Caco-2 (cell line): ENCODE results near the gene SLC1A7. TPM values are rescaled to one million over a fixed set of nuclear protein-coding genes. Genes with fewer than 3 reads are reported as not detected.

Experiments
- BruUV-seq: library from RNA; stranded (reverse); fragments of 400-500 nt; replicated peaks from 2 replicates; lab custom pipeline; 2021; lab: Mats Ljungman, UMichigan
- CTCF ChIA-PET: fragments of 300-600 bp; sonication (Branson Sonifier 250); formaldehyde crosslinking; loops from one replicate; lab custom pipeline; 2022; ENCODE audit warnings: antibody characterized with exemption; lab: Charles Lee
- POLR2A ChIA-PET: fragments of 300-600 bp; sonication (Branson Sonifier 250); formaldehyde crosslinking; loops from one replicate; lab custom pipeline; 2022; ENCODE audit warnings: antibody characterized with exemption; lab: Charles Lee
- DNase-seq, 2 experiments: peaks; one replicate each; pipeline versions ENCODE4 v3.0.0 to v3.0.0-alpha.2; 2020 to 2022
- H3K27me3 ChIP-seq: replicated peaks from 2 replicates; pipeline ENCODE4 v1.6.0; 2011; ENCODE audit warnings: low read length; ENCODE audit not compliant: control insufficient read depth, insufficient read depth
- H3K36me3 ChIP-seq: 2 replicates; pipeline ENCODE4 v1.5.1; 2011; ENCODE audit warnings: low read length; ENCODE audit not compliant: control insufficient read depth, insufficient read depth
- H3K4me1 ChIP-seq: fragments of 250-450 bp; sonication (Bioruptor Pico); 2 replicates; pipeline ENCODE4 v1.5.1; 2020; ENCODE audit warnings: mild to moderate bottlenecking
- H3K4me3 ChIP-seq: 2 replicates; pipeline ENCODE4 v1.5.1; 2011; ENCODE audit warnings: low read depth, mild to moderate bottlenecking, control low read depth, low read length
- H3K9me3 ChIP-seq: fragments of 250-450 bp; sonication (Bioruptor Pico); 2 replicates; pipeline ENCODE4 v1.5.1; 2020; ENCODE audit warnings: mild to moderate bottlenecking, moderate library complexity
- H3K27ac Mint-ChIP-seq: one replicate; pipeline ENCODE4 v1.8.0; 2022; ENCODE audit warnings: mixed read lengths; ENCODE audit not compliant: unreplicated experiment
- H3K27me3 Mint-ChIP-seq: one replicate; pipeline ENCODE4 v1.8.0; 2022; ENCODE audit warnings: mixed read lengths; ENCODE audit not compliant: insufficient read depth, unreplicated experiment
- H3K36me3 Mint-ChIP-seq: one replicate; pipeline ENCODE4 v1.8.0; 2022; ENCODE audit warnings: mild to moderate bottlenecking, mixed read lengths; ENCODE audit not compliant: insufficient read depth, unreplicated experiment
- H3K4me1 Mint-ChIP-seq: one replicate; pipeline ENCODE4 v1.8.0; 2022; ENCODE audit warnings: low read depth, mixed read lengths; ENCODE audit not compliant: unreplicated experiment
- H3K4me3 Mint-ChIP-seq: one replicate; pipeline ENCODE4 v1.8.0; 2022; ENCODE audit warnings: mild to moderate bottlenecking, moderate library complexity, mixed read lengths; ENCODE audit not compliant: unreplicated experiment
- H3K9me3 Mint-ChIP-seq: one replicate; pipeline ENCODE4 v1.8.0; 2022; ENCODE audit warnings: mixed read lengths; ENCODE audit not compliant: unreplicated experiment
- CTCF ChIP-seq, 2 experiments: fragments of 200-600 bp in 1 of 2; IDR thresholded peaks; 1 replicate in 1 of 2; 2 replicates in 1 of 2; pipeline versions ENCODE4 v1.5.1 to v1.8.0; 2011 to 2022; ENCODE audit warnings: antibody characterized with exemption in 1 of 2, control low read depth in 1 of 2, inconsistent platforms in 1 of 2, low read depth in 1 of 2, low read length in 1 of 2, mild to moderate bottlenecking in 1 of 2, moderate library complexity in 1 of 2; ENCODE audit not compliant: insufficient read depth in 1 of 2, severe bottlenecking in 1 of 2, unreplicated experiment in 1 of 2
- intact Hi-C: fragments of 100-400 bp; cut with micrococcal nuclease; formaldehyde crosslinking; loops from one replicate; pipeline ENCODE4 v1.10.0; 2022; ENCODE audit not compliant: unreplicated experiment
- total RNA-seq: library from RNA; stranded (reverse); gene quantifications from 2 replicates; pipeline ENCODE4 v1.2.3, GENCODE V29; 2022

SLC1A7 gene
- total RNA-seq, 1 experiment from 2014 or later: not detected

DNA sequence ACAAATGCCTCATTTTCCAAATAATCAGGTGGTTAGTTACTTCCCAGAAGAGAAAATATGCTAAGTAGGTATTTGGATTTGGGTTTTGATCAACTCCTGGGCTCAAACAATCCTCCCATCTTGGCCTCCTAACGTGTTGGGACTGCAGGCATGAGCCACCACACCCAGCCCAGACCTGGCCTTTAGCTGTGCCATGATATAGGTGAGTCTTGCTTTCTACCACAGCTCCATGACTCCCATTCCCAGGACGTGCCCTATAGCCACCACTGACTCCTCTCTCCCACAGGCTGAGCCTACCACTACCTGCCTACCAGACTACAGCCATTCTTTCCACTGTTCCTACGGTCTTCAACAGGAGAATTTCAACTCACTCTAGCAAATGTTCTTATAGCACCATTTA, 1.8 kb upstream of the SLC1A7 start:
- H3K36me3 ChIP-seq: no peaks in the 10 kb centered on the region
- TF ChIP-seq CTCF (IDR thresholded peaks at IDR 0.05; ENCODE audit: insufficient read depth in 1 of 2, low read depth in 1 of 2, low read length in 1 of 2, severe bottlenecking in 1 of 2, unreplicated experiment in 1 of 2): no peak
- H3K27ac Mint-ChIP-seq: no peak overlapping the region
- ChIA-PET POLR2A (no interaction called here), CTCF (interaction anchor here (0.5 kb wide), 1 partner anchor 993 kb away, joined by 4 read pairs; no protein-coding TSS in a partner anchor)
- peaks cover 23% of the 10 kb centered on the region for H3K4me1 ChIP-seq
- no peaks in the 10 kb centered on the region for H3K9me3 Mint-ChIP-seq
- no peaks in the 10 kb centered on the region for H3K9me3 ChIP-seq
- no peaks in the 10 kb centered on the region for H3K27me3 ChIP-seq
- no peak overlapping the region for H3K4me3 Mint-ChIP-seq
- BruUV-seq: no TSS peak
- H3K27me3 Mint-ChIP-seq: no peaks in the 10 kb centered on the region
- no peaks in the 10 kb centered on the region for H3K36me3 Mint-ChIP-seq
- DNase-seq: no peak
- intact Hi-C loops: no loop called here
- peaks cover 12% of the 10 kb centered on the region for H3K4me1 Mint-ChIP-seq
- no peak overlapping the region for H3K4me3 ChIP-seq

GRCh38 chr1:53143527-53143926, 1.1 kb upstream of the SLC1A7 start:
- no peak for TF ChIP-seq CTCF (IDR thresholded peaks at IDR 0.05; ENCODE audit: insufficient read depth in 1 of 2, low read depth in 1 of 2, low read length in 1 of 2, severe bottlenecking in 1 of 2, unreplicated experiment in 1 of 2)
- no peaks in the 10 kb centered on the region for H3K9me3 ChIP-seq
- Mint-ChIP-seq H3K4me3 (no peak overlapping the region), H3K27me3 (no peaks in the 10 kb centered on the region), H3K27ac (no peak overlapping the region), H3K36me3 (no peaks in the 10 kb centered on the region), H3K9me3 (no peaks in the 10 kb centered on the region), H3K4me1 (peaks cover 12% of the 10 kb centered on the region)
- intact Hi-C loops: no loop called here
- no TSS peak for BruUV-seq
- peaks cover 23% of the 10 kb centered on the region for H3K4me1 ChIP-seq
- no peak for DNase-seq
- no peaks in the 10 kb centered on the region for H3K36me3 ChIP-seq
- no peaks in the 10 kb centered on the region for H3K27me3 ChIP-seq
- H3K4me3 ChIP-seq: no peak overlapping the region
- ChIA-PET POLR2A (no interaction called here), CTCF (interaction anchor here (0.5 kb wide), 1 partner anchor 992 kb away, joined by 4 read pairs; no protein-coding TSS in a partner anchor)

- ChIA-PET CTCF (no interaction called here), POLR2A (no interaction called here)
- H3K4me3 ChIP-seq: no peak overlapping the region
- peaks cover 16% of the 10 kb centered on the region for H3K4me1 ChIP-seq
- Mint-ChIP-seq H3K9me3 (peaks cover 11% of the 10 kb centered on the region), H3K4me3 (no peak overlapping the region), H3K36me3 (no peaks in the 10 kb centered on the region), H3K27ac (no peak overlapping the region), H3K4me1 (peaks cover 12% of the 10 kb centered on the region), H3K27me3 (no peaks in the 10 kb centered on the region)
- 0 out of 2 replicates have a peak, but pooled peaks cover 5% of the 10 kb centered on the region for H3K9me3 ChIP-seq
- H3K36me3 ChIP-seq: no peaks in the 10 kb centered on the region
- intact Hi-C loops: no loop called here
- no peaks in the 10 kb centered on the region for H3K27me3 ChIP-seq
- no TSS peak for BruUV-seq
- TF ChIP-seq CTCF (IDR thresholded peaks at IDR 0.05; ENCODE audit: insufficient read depth in 1 of 2, low read depth in 1 of 2, low read length in 1 of 2, severe bottlenecking in 1 of 2, unreplicated experiment in 1 of 2): no peak
- no peak for DNase-seq
Observed at GRCh38 chr1:53141487-53142055, 867 bp downstream of the SLC1A7 start.
